CD4-positive, alpha-beta memory T cell (primary cell): Measurements from ENCODE around the gene CORO2B. TPM values are rescaled to one million over a fixed set of nuclear protein-coding genes. Genes with fewer than 3 reads are reported as not detected.

Experiments
- CTCF ChIA-PET: fragments of 350-600 bp; sonication (Branson Sonifier 250); formaldehyde crosslinking; loops from one replicate; lab custom pipeline; 2021; ENCODE audit warnings: inconsistent platforms; ENCODE audit not compliant: partially characterized antibody; lab: Charles Lee
- POLR2A ChIA-PET: fragments of 350-600 bp; sonication (Branson Sonifier 250); formaldehyde crosslinking; loops from one replicate; lab custom pipeline; 2021; ENCODE audit not compliant: partially characterized antibody; lab: Charles Lee
- DNase-seq, 5 donors: peaks; one replicate each; pipeline versions ENCODE4 v3.0.0 to v3.0.0-alpha.2; 2020 to 2022; ENCODE audit warnings: mixed read lengths in 1 of 5
- H3K27ac ChIP-seq: one replicate; pipeline ENCODE4 v1.7.0; 2013; ENCODE audit warnings: low read depth, low read length
- H3K27me3 ChIP-seq: 2 replicates; pipeline ENCODE4 v1.7.0; 2013; ENCODE audit warnings: mild to moderate bottlenecking, low read length, moderate library complexity; ENCODE audit not compliant: insufficient read depth
- H3K36me3 ChIP-seq: 2 replicates; pipeline ENCODE4 v1.7.0; 2013; ENCODE audit warnings: mild to moderate bottlenecking, low read length, moderate library complexity; ENCODE audit not compliant: insufficient read depth
- H3K4me1 ChIP-seq: 2 replicates; pipeline ENCODE4 v1.7.0; 2013; ENCODE audit warnings: mild to moderate bottlenecking, low read length, moderate library complexity; ENCODE audit not compliant: insufficient read depth
- H3K4me3 ChIP-seq, 2 donors: one replicate each; pipeline ENCODE4 v1.7.0; 2013; ENCODE audit warnings: low read length in 2 of 2, mild to moderate bottlenecking in 1 of 2
- H3K9me3 ChIP-seq, 2 donors: one replicate each; pipeline ENCODE4 v1.7.0; 2013; ENCODE audit warnings: low read length in 2 of 2, control low read depth in 1 of 2; ENCODE audit not compliant: control insufficient read depth in 1 of 2
- H3K27ac Mint-ChIP-seq, 7 donors: one replicate each; pipeline ENCODE4 v1.8.0; 2020 to 2021; ENCODE audit warnings: mixed read lengths in 7 of 7, mild to moderate bottlenecking in 6 of 7, inconsistent platforms in 3 of 7, moderate library complexity in 3 of 7
- H3K27me3 Mint-ChIP-seq, 2 donors: one replicate each; pipeline ENCODE4 v1.8.0; 2020 to 2021; ENCODE audit warnings: mixed read lengths in 2 of 2
- H3K36me3 Mint-ChIP-seq, 2 donors: one replicate each; pipeline ENCODE4 v1.8.0; 2020 to 2021; ENCODE audit warnings: mixed read lengths in 2 of 2, inconsistent platforms in 1 of 2, mild to moderate bottlenecking in 1 of 2
- H3K4me1 Mint-ChIP-seq, 4 donors: one replicate each; pipeline ENCODE4 v1.8.0; 2020 to 2021; ENCODE audit warnings: mixed read lengths in 4 of 4, mild to moderate bottlenecking in 1 of 4
- H3K4me3 Mint-ChIP-seq, 8 donors: one replicate each; pipeline ENCODE4 v1.8.0; 2020 to 2021; ENCODE audit warnings: mixed read lengths in 8 of 8, mild to moderate bottlenecking in 7 of 8, moderate library complexity in 6 of 8, inconsistent platforms in 3 of 8
- H3K9me3 Mint-ChIP-seq, 8 donors: one replicate each; pipeline ENCODE4 v1.8.0; 2020 to 2021; ENCODE audit warnings: mixed read lengths in 8 of 8, mild to moderate bottlenecking in 5 of 8, inconsistent platforms in 3 of 8, moderate library complexity in 1 of 8
- intact Hi-C: fragments of 100-400 bp; cut with micrococcal nuclease; formaldehyde crosslinking; loops from one replicate; pipeline ENCODE4 v1.15.1; 2023
- polyA plus RNA-seq, 2 donors: library from polyadenylated mRNA; unstranded; fragments of 300-500 nt; fragmentation: Illumina TruSeq; gene quantifications; one replicate each; pipeline ENCODE4 v1.2.3, GENCODE V29; 2021
- total RNA-seq, 2 experiments: library from RNA; stranded (reverse); gene quantifications; one replicate each; pipeline ENCODE4 v1.2.3, GENCODE V29; 2021

Gene CORO2B
- total and polyA plus RNA-seq, 4 experiments from 2014 or later = not detected

DNA sequence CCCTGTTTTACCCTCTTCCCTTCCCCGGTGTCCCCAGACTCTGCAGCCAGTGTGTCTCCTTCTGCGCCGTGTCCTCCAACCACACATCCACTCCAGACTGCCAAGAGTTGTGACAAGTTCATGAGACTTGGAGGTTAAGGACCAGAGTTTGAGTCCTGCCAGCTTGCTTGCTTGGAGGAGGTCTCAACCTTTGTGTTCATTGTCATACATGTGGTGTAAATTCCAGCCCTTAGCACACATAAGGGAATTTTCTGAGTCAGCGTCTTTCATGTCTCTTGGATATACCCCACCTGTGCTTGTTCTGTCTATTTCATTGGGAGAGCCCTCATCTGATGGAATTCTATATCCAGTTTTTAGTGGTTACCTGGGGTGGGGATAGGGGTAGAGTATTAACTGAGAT, 13.3 kb downstream of the CORO2B start:
- Histone ChIP-seq H3K4me1 (no peaks in the 10 kb centered on the region), H3K4me3 (no peak overlapping the region), H3K36me3 (no peaks in the 10 kb centered on the region), H3K9me3 (no peaks in the 10 kb centered on the region), H3K27me3 (no peaks in the 10 kb centered on the region), H3K27ac (no peak overlapping the region)
- DNase-seq = no peak
- POLR2A ChIA-PET = no interaction called here
- H3K27me3 Mint-ChIP-seq = peaks cover 7 to 19% of the 10 kb centered on the region in 2 donors
- intact Hi-C loops = no loop called here
- CTCF ChIA-PET = interaction anchor here (0.6 to 1.3 kb wide), 2 partner anchors 49 to 82 kb away, joined by 3 to 4 read pairs; no protein-coding TSS in a partner anchor
- peaks cover 0 to 6% (median 3%) of the 10 kb centered on the region in 4 donors for H3K4me1 Mint-ChIP-seq
- no peak overlapping the region for H3K27ac Mint-ChIP-seq
- H3K9me3 Mint-ChIP-seq = no peaks in the 10 kb centered on the region
- no peak overlapping the region for H3K4me3 Mint-ChIP-seq
- H3K36me3 Mint-ChIP-seq = no peaks in the 10 kb centered on the region

DNA sequence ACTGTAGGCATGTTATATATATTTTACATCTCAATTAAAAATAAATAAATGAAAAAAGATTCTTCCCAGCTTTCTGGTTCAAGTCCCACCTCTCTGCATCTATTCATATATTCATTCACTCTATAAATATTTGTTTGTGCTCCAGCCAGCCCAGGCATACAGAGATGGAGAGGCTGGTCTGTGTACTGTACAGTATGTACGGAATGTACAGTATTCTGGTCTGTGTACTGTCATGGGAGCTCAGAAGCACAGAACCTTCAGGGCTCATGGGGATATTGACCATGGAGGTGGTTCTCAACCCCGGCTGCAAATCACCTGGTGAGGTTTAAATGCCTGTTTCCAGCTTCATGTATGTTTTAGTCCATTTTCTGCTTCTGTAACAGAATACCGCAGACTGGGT, 13.8 kb downstream of the CORO2B start:
- Histone ChIP-seq H3K36me3 (no peaks in the 10 kb centered on the region), H3K27me3 (no peaks in the 10 kb centered on the region), H3K27ac (no peak overlapping the region), H3K9me3 (no peaks in the 10 kb centered on the region), H3K4me3 (no peak overlapping the region), H3K4me1 (no peaks in the 10 kb centered on the region)
- POLR2A ChIA-PET = no interaction called here
- H3K27ac Mint-ChIP-seq = no peak overlapping the region
- CTCF ChIA-PET = no interaction called here
- H3K4me3 Mint-ChIP-seq = no peak overlapping the region
- H3K9me3 Mint-ChIP-seq = no peaks in the 10 kb centered on the region
- DNase-seq = no peak
- intact Hi-C loops = no loop called here
- no peaks in the 10 kb centered on the region for H3K36me3 Mint-ChIP-seq
- peaks cover 0 to 6% (median 3%) of the 10 kb centered on the region in 4 donors for H3K4me1 Mint-ChIP-seq
- peaks cover 7 to 19% of the 10 kb centered on the region in 2 donors for H3K27me3 Mint-ChIP-seq

DNA sequence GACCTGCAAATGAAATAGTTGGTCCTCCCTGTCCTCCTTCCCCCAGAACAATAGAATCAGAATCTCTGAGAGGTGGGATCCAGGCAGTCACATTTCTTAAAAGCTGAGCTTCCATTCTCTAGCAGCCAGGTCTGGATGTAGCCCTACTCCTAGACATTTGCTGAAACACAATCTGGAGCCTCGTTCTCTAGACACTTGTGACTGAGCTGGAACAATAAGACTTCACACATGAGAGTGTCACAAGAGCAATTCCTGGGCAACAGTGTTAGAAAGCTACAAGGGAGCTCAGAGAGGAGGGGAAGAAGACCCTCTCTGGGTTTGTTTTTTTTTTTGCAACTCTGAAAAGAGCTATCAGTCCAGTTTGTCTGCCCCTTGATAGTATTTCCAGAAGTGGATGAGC, 14.5 kb downstream of the CORO2B start:
- no peaks in the 10 kb centered on the region for H3K27me3 ChIP-seq
- H3K27ac Mint-ChIP-seq = no peak overlapping the region
- intact Hi-C loops = no loop called here

DNA sequence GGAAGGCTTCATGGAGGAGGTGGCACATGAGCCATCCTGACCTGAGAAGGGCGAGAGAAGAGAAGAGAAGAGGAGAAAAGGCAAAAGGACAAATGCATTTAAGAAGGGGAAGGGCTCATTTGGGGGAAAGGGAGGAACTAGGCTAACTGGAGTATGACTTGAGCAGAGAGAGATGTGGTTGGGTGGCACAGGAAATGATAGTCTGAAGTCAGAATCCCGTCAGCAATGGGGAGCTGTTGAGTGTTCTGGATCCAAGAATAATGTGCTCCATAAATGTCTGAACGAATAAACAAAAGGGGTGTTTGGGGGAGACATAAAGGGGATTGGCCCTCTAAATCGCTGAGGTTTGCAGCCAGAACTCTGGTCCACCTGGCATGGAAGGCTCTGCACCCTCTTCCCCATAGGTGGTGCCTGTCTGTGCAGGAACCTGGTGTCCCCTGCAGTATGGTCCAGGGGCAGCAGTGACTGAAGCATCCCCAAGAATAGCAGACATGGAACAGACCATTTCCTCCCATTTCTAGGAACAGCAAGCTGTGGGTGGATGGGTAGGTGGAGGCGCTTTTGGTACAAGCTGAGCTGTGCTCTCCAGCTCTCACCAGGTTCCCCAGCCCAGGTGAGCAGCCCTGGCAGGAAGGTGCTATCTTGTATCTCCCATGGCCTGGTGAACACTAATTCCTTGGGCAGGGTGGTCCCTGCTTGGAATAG, 15.2 kb downstream of the CORO2B start:
- H3K4me1 ChIP-seq = no peaks in the 10 kb centered on the region
- DNase-seq = no peak
- no peaks in the 10 kb centered on the region for H3K9me3 ChIP-seq
- CTCF ChIA-PET = interaction anchor here (1.1 to 1.5 kb wide), 2 partner anchors 34 to 342 kb away, joined by 3 read pairs; no protein-coding TSS in a partner anchor
- no peak overlapping the region for H3K4me3 ChIP-seq
- H3K27me3 Mint-ChIP-seq = peaks cover 7 to 19% of the 10 kb centered on the region in 2 donors
- POLR2A ChIA-PET = no interaction called here
- H3K27ac Mint-ChIP-seq = no peak overlapping the region
- H3K36me3 Mint-ChIP-seq = no peaks in the 10 kb centered on the region
- H3K9me3 Mint-ChIP-seq = no peaks in the 10 kb centered on the region
- H3K4me3 Mint-ChIP-seq = no peak overlapping the region
- H3K36me3 ChIP-seq = no peaks in the 10 kb centered on the region
- H3K4me1 Mint-ChIP-seq = no peaks in the 10 kb centered on the region
- H3K27me3 ChIP-seq = no peaks in the 10 kb centered on the region
- intact Hi-C loops = no loop called here
- H3K27ac ChIP-seq = no peak overlapping the region

More for the DNA sequence above, 14.5 kb downstream of the CORO2B start:
- no peaks in the 10 kb centered on the region for H3K9me3 Mint-ChIP-seq
- peaks cover 7 to 19% of the 10 kb centered on the region in 2 donors for H3K27me3 Mint-ChIP-seq
- CTCF ChIA-PET = interaction anchor here (1.5 kb wide), 1 partner anchor 34 kb away, joined by 3 read pairs; no protein-coding TSS in a partner anchor
- no peaks in the 10 kb centered on the region for H3K4me1 Mint-ChIP-seq
- no peak overlapping the region for H3K27ac ChIP-seq
- no peaks in the 10 kb centered on the region for H3K4me1 ChIP-seq
- H3K4me3 Mint-ChIP-seq = no peak overlapping the region
- H3K4me3 ChIP-seq = no peak overlapping the region
- no peaks in the 10 kb centered on the region for H3K36me3 Mint-ChIP-seq
- POLR2A ChIA-PET = no interaction called here
- H3K9me3 ChIP-seq = no peaks in the 10 kb centered on the region
- H3K36me3 ChIP-seq = no peaks in the 10 kb centered on the region
- DNase-seq = no peak

DNA sequence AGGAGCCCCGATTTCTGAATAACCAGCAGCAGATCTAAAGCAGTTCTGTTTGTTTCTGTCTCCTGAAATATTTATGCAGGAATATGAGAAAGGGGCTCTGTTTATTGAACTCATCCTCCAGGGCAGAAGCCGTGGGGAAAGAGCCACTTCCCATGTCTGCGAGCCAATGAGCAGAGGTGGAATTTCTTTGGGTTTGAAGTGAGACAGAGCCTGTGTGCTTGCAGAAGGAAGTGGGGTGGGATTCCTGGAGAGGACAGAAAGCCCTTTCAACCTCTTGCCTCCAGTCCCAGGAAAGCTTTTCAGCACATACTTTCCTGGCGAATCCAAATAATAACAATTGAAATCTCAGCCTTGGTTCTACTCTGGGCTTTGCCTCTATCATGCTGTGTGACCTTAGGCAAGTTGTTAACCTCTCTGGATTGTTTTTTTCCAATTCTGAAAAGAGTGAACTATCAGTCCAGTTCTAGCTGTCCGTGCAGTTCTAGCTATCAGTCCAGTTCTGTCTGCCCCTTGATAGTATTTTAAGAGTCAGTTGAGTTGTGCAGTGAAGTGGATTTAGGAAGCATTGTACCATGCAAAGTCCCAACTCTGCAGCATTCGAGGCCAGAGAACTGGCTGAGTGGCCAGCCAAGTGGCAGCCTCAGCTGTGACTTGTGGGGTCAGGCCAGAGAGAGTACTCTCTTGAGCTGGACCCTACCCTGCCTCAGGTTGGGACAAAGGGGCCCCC, 15.9 kb downstream of the CORO2B start:
- Mint-ChIP-seq H3K4me1 (peaks cover 0 to 2% (median 0%) of the 10 kb centered on the region in 4 donors), H3K36me3 (no peaks in the 10 kb centered on the region), H3K27ac (no peak overlapping the region), H3K27me3 (peaks cover 7 to 19% of the 10 kb centered on the region in 2 donors), H3K4me3 (no peak overlapping the region), H3K9me3 (no peaks in the 10 kb centered on the region)
- no peaks in the 10 kb centered on the region for H3K27me3 ChIP-seq
- ChIA-PET POLR2A (no interaction called here), CTCF (interaction anchor here (1.1 to 1.5 kb wide), 2 partner anchors 35 to 341 kb away, joined by 3 read pairs; no protein-coding TSS in a partner anchor)
- intact Hi-C loops = no loop called here
- no peaks in the 10 kb centered on the region for H3K4me1 ChIP-seq
- no peaks in the 10 kb centered on the region for H3K9me3 ChIP-seq
- H3K36me3 ChIP-seq = no peaks in the 10 kb centered on the region
- H3K27ac ChIP-seq = no peak overlapping the region
- no peak for DNase-seq
- H3K4me3 ChIP-seq = no peak overlapping the region

DNA sequence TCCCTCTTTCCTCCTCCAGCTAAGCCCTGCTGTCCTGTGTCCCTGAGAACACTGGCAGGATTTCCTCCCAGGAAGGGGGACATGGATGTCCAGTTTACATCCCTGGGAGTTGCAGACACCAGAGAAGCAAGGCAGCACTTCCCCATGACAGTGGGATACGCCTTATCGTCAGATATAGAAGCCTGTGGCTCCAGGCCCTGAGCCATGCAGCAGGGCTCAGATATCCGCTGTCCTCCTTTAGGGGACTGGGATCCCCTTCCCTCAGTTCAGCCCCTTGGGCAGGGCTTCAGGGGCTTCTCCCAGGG, 16.4 kb downstream of the CORO2B start:
- no peak for DNase-seq
- no peak overlapping the region for H3K27ac Mint-ChIP-seq
- Histone ChIP-seq H3K27me3 (no peaks in the 10 kb centered on the region), H3K9me3 (no peaks in the 10 kb centered on the region), H3K4me3 (no peak overlapping the region), H3K27ac (no peak overlapping the region), H3K4me1 (no peaks in the 10 kb centered on the region), H3K36me3 (no peaks in the 10 kb centered on the region)
- peaks cover 0 to 2% (median 0%) of the 10 kb centered on the region in 4 donors for H3K4me1 Mint-ChIP-seq
- H3K36me3 Mint-ChIP-seq = no peaks in the 10 kb centered on the region
- no peak overlapping the region for H3K4me3 Mint-ChIP-seq
- CTCF ChIA-PET = interaction anchor here (1.1 kb wide), 1 partner anchor 341 kb away, joined by 3 read pairs; no protein-coding TSS in a partner anchor
- H3K27me3 Mint-ChIP-seq = peaks cover 8 to 19% of the 10 kb centered on the region in 2 donors
- POLR2A ChIA-PET = no interaction called here
- intact Hi-C loops = no loop called here
- H3K9me3 Mint-ChIP-seq = no peaks in the 10 kb centered on the region

DNA sequence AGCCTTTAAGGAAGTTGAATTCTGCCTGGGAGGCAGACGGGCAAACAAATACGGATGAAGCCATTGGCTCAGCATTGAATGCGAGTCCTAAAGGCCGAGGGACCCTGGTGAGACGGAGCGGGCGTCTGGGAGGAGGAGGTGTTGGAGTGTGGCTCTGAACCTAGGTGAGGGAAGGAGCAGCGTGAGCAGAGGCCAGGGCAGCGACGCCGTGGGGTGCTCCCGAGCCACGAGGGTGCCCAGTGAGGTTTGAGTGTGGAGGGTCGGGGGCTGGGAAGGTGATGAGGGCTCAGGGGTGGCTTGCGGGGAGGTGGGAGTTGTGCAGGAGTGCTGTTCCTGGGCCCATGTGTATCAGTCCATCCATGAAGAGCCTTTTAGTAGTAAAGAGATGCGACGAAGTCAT, 17.0 kb downstream of the CORO2B start:
- intact Hi-C loops = no loop called here
- H3K27ac Mint-ChIP-seq = no peak overlapping the region
- DNase-seq = no peak

More for the DNA sequence above, 17.0 kb downstream of the CORO2B start:
- Histone ChIP-seq H3K9me3 (no peaks in the 10 kb centered on the region), H3K27ac (no peak overlapping the region), H3K36me3 (no peaks in the 10 kb centered on the region), H3K27me3 (no peaks in the 10 kb centered on the region), H3K4me1 (no peaks in the 10 kb centered on the region), H3K4me3 (no peak overlapping the region)
- H3K9me3 Mint-ChIP-seq = no peaks in the 10 kb centered on the region
- ChIA-PET CTCF (no interaction called here), POLR2A (no interaction called here)
- H3K4me1 Mint-ChIP-seq = peaks cover 0 to 2% (median 0%) of the 10 kb centered on the region in 4 donors
- H3K27me3 Mint-ChIP-seq = peaks cover 7 to 19% of the 10 kb centered on the region in 2 donors
- H3K36me3 Mint-ChIP-seq = no peaks in the 10 kb centered on the region
- H3K4me3 Mint-ChIP-seq = no peak overlapping the region
